Neuronal stem cell (in vitro differentiated cells): ENCODE data around the gene EFCAB13.
A peak's percentile ranks its signal among the peaks of the same experiment; 100 is the strongest.

ENCODE experiments used
- DNase-seq: peaks from one replicate; pipeline ENCODE4 v3.0.0-alpha.2; 2013; ENCODE audit warnings: low spot score
- H2AFZ ChIP-seq: one replicate; pipeline ENCODE4 v1.6.1; 2013; ENCODE audit warnings: mild to moderate bottlenecking, low read length, inconsistent platforms
- H2AK5ac ChIP-seq: 2 replicates; pipeline ENCODE4 v1.6.1; 2013; ENCODE audit warnings: low read depth, mild to moderate bottlenecking, inconsistent platforms, low read length, moderate library complexity, mixed read lengths
- H2BK120ac ChIP-seq: 2 replicates; pipeline ENCODE4 v1.6.1; 2013; ENCODE audit warnings: low read depth, mild to moderate bottlenecking, inconsistent platforms, low read length, moderate library complexity, mixed read lengths
- H2BK12ac ChIP-seq: one replicate; pipeline ENCODE4 v1.6.1; 2013; ENCODE audit warnings: low read length, inconsistent platforms
- H2BK15ac ChIP-seq: 2 replicates; pipeline ENCODE4 v1.6.1; 2013; ENCODE audit warnings: mild to moderate bottlenecking, low read length, inconsistent platforms, mixed read lengths
- H2BK5ac ChIP-seq: one replicate; pipeline ENCODE4 v1.6.1; 2013; ENCODE audit warnings: inconsistent platforms, mild to moderate bottlenecking, low read length, moderate library complexity
- H3K14ac ChIP-seq: one replicate; pipeline ENCODE4 v1.6.1; 2013; ENCODE audit warnings: low read length, inconsistent platforms
- H3K18ac ChIP-seq: 2 replicates; pipeline ENCODE4 v1.6.1; 2013; ENCODE audit warnings: low read length, inconsistent platforms
- H3K23ac ChIP-seq: 2 replicates; pipeline ENCODE4 v1.6.1; 2013; ENCODE audit warnings: low read depth, mild to moderate bottlenecking, mixed read lengths, low read length, inconsistent platforms; ENCODE audit not compliant: poor library complexity
- H3K27ac ChIP-seq: replicated peaks from 3 replicates; pipeline ENCODE4 v1.5.1; 2013; ENCODE audit warnings: low read length, inconsistent platforms
- H3K27me3 ChIP-seq, 3 experiments: 2 replicates each; pipeline ENCODE4 v1.6.1; 2013; ENCODE audit warnings: low read length in 3 of 3, mild to moderate bottlenecking in 2 of 3, inconsistent platforms in 1 of 3, low read depth in 1 of 3, mixed read lengths in 1 of 3, moderate library complexity in 1 of 3; ENCODE audit not compliant: control insufficient read depth in 3 of 3, insufficient read depth in 3 of 3
- H3K36me3 ChIP-seq, 2 donors: replicated peaks in 1 of 2; 2 replicates each; pipeline ENCODE4 v1.6.1; 2013; ENCODE audit warnings: low read length in 2 of 2; ENCODE audit not compliant: control insufficient read depth in 2 of 2, insufficient read depth in 2 of 2
- H3K4ac ChIP-seq: 2 replicates; pipeline ENCODE4 v1.6.1; 2013; ENCODE audit warnings: inconsistent platforms, mild to moderate bottlenecking, low read length, moderate library complexity
- H3K4me1 ChIP-seq, 2 donors: 1 replicate in 1 of 2; 2 replicates in 1 of 2; pipeline ENCODE4 v1.6.1; 2013; ENCODE audit warnings: low read length in 2 of 2, low read depth in 1 of 2; ENCODE audit not compliant: control insufficient read depth in 2 of 2, insufficient read depth in 1 of 2
- H3K4me2 ChIP-seq: one replicate; pipeline ENCODE4 v1.6.1; 2013; ENCODE audit warnings: mild to moderate bottlenecking, low read length, inconsistent platforms; ENCODE audit not compliant: insufficient read depth, poor library complexity, severe bottlenecking
- H3K4me3 ChIP-seq, 2 donors: 2 replicates each; pipeline ENCODE4 v1.5.1; 2013; ENCODE audit warnings: low read length in 2 of 2, mild to moderate bottlenecking in 2 of 2, inconsistent platforms in 1 of 2, moderate library complexity in 1 of 2
- H3K79me1 ChIP-seq: one replicate; pipeline ENCODE4 v1.6.1; 2013; ENCODE audit warnings: low read depth, mild to moderate bottlenecking, inconsistent platforms, low read length, moderate library complexity
- H3K9ac ChIP-seq: one replicate; pipeline ENCODE4 v1.6.1; 2013; ENCODE audit warnings: mild to moderate bottlenecking, low read depth, low read length, inconsistent platforms; ENCODE audit not compliant: poor library complexity
- H3K9me3 ChIP-seq, 2 donors: replicated peaks in 1 of 2; 2 replicates each; pipeline versions ENCODE3 to v1.6.1; 2013; ENCODE audit warnings: low read length in 2 of 2, mild to moderate bottlenecking in 2 of 2, inconsistent platforms in 1 of 2, low read depth in 1 of 2, mixed read lengths in 1 of 2, moderate library complexity in 1 of 2; ENCODE audit not compliant: control insufficient read depth in 2 of 2, insufficient read depth in 1 of 2
- H4K8ac ChIP-seq: one replicate; pipeline ENCODE4 v1.6.1; 2013; ENCODE audit warnings: low read depth, mild to moderate bottlenecking, inconsistent platforms, low read length, moderate library complexity
- H4K91ac ChIP-seq: one replicate; pipeline ENCODE4 v1.6.1; 2013; ENCODE audit warnings: low read length, low read depth, mild to moderate bottlenecking, inconsistent platforms; ENCODE audit not compliant: poor library complexity
- WGBS, 2 donors: extraction: QIAGEN DNeasy Blood & Tissue Kit; methylation state at CpG; one replicate each; pipeline ENCODE4 v1.1.7; 2013; ENCODE audit warnings: missing lambda C conversion rate in 2 of 2, mixed read lengths in 1 of 2; ENCODE audit not compliant: insufficient read length in 2 of 2, insufficient replicate concordance in 1 of 2; ENCODE audit errors: extremely low coverage in 2 of 2; 5-methylcytosine and 5-hydroxymethylcytosine counted together

The EFCAB13 gene

DNA sequence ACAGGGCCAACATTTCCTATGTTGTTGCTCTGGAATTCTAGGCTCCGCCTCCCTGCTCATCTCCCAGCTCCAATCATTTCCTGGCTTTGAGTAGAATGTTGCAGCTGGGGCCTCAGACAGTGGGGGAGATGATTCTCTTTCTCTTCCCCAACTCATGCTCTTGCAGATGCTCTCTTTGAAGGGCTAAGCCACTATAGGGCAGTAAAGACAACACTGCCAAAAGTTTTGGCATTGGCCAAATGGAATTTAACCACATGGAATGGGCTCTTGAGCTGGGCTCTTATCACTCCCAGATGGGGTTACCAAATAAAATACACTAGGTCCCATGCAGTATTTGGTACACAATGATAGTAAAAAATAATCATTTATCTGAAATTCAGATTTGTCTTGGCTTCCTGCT lies 19.6 kb upstream of the EFCAB13 start:
- no peak overlapping the region for H2BK5ac ChIP-seq
- WGBS, 2 donors: no CpG with 5 or more reads among the region's 1 CpG
- H3K79me1 ChIP-seq: no peaks in the 10 kb centered on the region
- H3K9me3 ChIP-seq: peaks cover 6 to 15% of the 10 kb centered on the region in 2 donors
- H2BK120ac ChIP-seq: no peak overlapping the region
- no peak overlapping the region for H3K14ac ChIP-seq
- no peak overlapping the region for H3K27ac ChIP-seq
- no peak overlapping the region for H2AK5ac ChIP-seq
- H2BK12ac ChIP-seq: no peak overlapping the region
- H4K8ac ChIP-seq: no peak overlapping the region
- no peak overlapping the region for H3K4me2 ChIP-seq
- H3K4ac ChIP-seq: no peak overlapping the region
- no peak overlapping the region for H2AFZ ChIP-seq
- no peak overlapping the region for H3K18ac ChIP-seq
- no peak overlapping the region for H3K4me3 ChIP-seq
- H2BK15ac ChIP-seq: no peak overlapping the region
- no peak overlapping the region for H4K91ac ChIP-seq
- H3K4me1 ChIP-seq: no peaks in the 10 kb centered on the region
- no peak overlapping the region for H3K23ac ChIP-seq
- DNase-seq: no peak
- H3K36me3 ChIP-seq: no peaks in the 10 kb centered on the region
- no peaks in the 10 kb centered on the region for H3K27me3 ChIP-seq
- no peak overlapping the region for H3K9ac ChIP-seq

DNA sequence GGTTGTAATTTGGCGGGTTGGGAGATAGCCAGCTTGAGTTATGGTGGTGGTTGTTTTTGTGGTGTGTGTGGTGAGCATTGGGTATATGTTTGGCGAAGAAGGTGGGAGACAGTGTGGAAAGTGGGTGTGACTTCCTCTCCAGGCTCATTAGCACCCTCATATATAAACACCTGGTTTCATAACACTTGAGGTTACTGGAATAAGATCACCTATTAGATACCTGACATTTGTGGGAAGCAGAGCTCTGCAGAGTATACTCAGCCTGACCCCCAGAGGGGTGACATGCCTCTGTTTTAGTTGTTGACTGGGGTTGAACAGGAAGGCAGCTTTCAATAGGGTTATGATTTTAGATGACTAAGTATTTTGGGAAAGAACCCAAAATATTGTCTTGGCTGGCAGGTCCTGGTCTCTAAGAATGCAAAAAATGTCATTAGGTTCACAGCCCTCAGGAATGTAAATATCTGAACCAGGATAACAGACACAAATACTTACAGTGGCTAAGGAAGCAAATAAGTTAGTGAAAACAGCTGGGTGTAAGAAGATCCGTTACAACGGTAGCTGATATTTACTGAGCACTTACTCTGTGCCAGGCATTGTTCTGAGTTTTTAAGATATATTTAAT lies 18.3 kb upstream of the EFCAB13 start:
- Histone ChIP-seq H3K18ac (no peak overlapping the region), H3K4me3 (no peak overlapping the region), H3K14ac (no peak overlapping the region), H3K9ac (no peak overlapping the region), H3K79me1 (no peaks in the 10 kb centered on the region), H3K9me3 (peaks cover 6 to 15% of the 10 kb centered on the region in 2 donors), H2AK5ac (no peak overlapping the region), H2BK15ac (no peak overlapping the region), H3K36me3 (no peaks in the 10 kb centered on the region), H4K8ac (no peak overlapping the region), H3K4ac (no peak overlapping the region), H3K4me1 (peaks cover 1 to 3% of the 10 kb centered on the region in 2 donors), H2BK120ac (no peak overlapping the region), H3K27me3 (no peaks in the 10 kb centered on the region), H3K4me2 (no peak overlapping the region), H3K23ac (no peak overlapping the region), H2AFZ (no peak overlapping the region), H2BK12ac (no peak overlapping the region), H4K91ac (no peak overlapping the region), H2BK5ac (no peak overlapping the region), H3K27ac (no peak overlapping the region)
- WGBS, 2 donors: no CpG with 5 or more reads among the region's 4 CpGs
- no peak for DNase-seq

GRCh38 chr17:47310186-47310733 lies 13.5 kb upstream of the EFCAB13 start:
- Histone ChIP-seq H2BK120ac (no peak overlapping the region), H3K27me3 (no peaks in the 10 kb centered on the region), H2BK12ac (no peak overlapping the region), H4K91ac (no peak overlapping the region), H2AK5ac (no peak overlapping the region), H3K9me3 (peaks cover 0 to 2% of the 10 kb centered on the region in 2 donors), H3K79me1 (no peaks in the 10 kb centered on the region), H3K18ac (peak overlapping the region; percentile 5), H3K4me1 (peaks cover 5 to 8% of the 10 kb centered on the region in 2 donors), H3K4me2 (no peak overlapping the region), H3K27ac (no peak overlapping the region), H2AFZ (no peak overlapping the region), H3K23ac (no peak overlapping the region), H3K9ac (no peak overlapping the region), H3K4ac (no peak overlapping the region), H3K4me3 (no peak overlapping the region), H3K14ac (no peak overlapping the region), H3K36me3 (no peaks in the 10 kb centered on the region), H4K8ac (no peak overlapping the region), H2BK15ac (no peak overlapping the region), H2BK5ac (no peak overlapping the region)
- no CpG with 5 or more reads among the region's 4 CpGs for WGBS, 2 donors
- DNase-seq: no peak

DNA sequence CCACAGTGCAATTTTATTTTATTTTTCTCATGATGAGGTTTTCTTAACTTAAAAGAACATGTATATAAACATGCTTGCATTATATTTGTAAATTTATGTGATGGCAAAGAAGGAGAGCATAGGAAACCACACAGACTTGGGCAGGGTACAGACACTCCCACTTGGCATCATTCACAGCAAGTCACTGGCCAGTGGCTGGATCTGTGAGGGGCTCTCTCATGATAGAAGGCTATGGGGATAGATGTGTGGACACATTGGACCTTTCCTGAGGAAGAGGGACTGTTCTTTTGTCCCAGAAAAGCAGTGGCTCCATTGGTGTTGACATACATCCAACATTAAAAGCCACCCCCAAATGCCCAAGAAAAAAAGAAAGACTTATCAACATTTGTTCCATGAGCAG lies 12.3 kb upstream of the EFCAB13 start:
- Histone ChIP-seq H2BK15ac (no peak overlapping the region), H2BK120ac (no peak overlapping the region), H4K91ac (no peak overlapping the region), H3K4me2 (no peak overlapping the region), H3K4me3 (no peak overlapping the region), H3K36me3 (no peaks in the 10 kb centered on the region), H2AFZ (no peak overlapping the region), H4K8ac (no peak overlapping the region), H2BK12ac (no peak overlapping the region), H3K23ac (no peak overlapping the region), H2BK5ac (no peak overlapping the region), H3K9me3 (peaks cover 0 to 2% of the 10 kb centered on the region in 2 donors), H3K18ac (no peak overlapping the region), H3K4ac (no peak overlapping the region), H3K79me1 (no peaks in the 10 kb centered on the region), H3K9ac (no peak overlapping the region), H3K4me1 (peaks cover 8% of the 10 kb centered on the region in 2 donors), H3K14ac (no peak overlapping the region), H3K27me3 (no peaks in the 10 kb centered on the region), H2AK5ac (no peak overlapping the region), H3K27ac (no peak overlapping the region)
- no peak for DNase-seq
